ENCODE results near the gene NLGN4Y. TPM values are rescaled to one million over a fixed set of nuclear protein-coding genes. Genes with fewer than 3 reads are reported as not detected.
A peak's percentile ranks its signal among the peaks of the same experiment; 100 is the strongest.

NLGN4Y gene
- total and polyA plus RNA-seq, 2 of the 13 experiments (the other 11 are each of a cell fraction or from before 2014, with no cell fraction given) = 6.0 to 16.5 TPM

DNA sequence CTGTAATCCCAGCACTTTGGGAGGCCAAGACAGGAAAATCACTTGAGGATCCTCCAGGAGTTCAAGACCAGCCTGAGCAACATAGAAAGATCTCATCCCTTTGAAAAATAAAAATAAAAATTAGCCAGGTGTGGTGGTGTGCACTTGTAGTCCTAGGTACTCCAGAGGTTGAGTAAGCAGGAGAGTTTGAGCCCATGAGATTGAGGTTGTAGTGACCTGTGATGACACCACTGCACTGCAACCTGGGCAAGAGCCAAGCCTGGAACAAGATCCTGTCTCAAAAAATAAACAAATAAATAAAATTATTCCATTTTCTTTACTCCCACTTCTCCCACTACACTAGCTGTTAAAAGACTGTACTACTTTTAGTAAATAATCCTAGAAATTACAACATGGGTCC, 231.2 kb downstream of the NLGN4Y start (continued):
- TF ChIP-seq, protein P1, sequence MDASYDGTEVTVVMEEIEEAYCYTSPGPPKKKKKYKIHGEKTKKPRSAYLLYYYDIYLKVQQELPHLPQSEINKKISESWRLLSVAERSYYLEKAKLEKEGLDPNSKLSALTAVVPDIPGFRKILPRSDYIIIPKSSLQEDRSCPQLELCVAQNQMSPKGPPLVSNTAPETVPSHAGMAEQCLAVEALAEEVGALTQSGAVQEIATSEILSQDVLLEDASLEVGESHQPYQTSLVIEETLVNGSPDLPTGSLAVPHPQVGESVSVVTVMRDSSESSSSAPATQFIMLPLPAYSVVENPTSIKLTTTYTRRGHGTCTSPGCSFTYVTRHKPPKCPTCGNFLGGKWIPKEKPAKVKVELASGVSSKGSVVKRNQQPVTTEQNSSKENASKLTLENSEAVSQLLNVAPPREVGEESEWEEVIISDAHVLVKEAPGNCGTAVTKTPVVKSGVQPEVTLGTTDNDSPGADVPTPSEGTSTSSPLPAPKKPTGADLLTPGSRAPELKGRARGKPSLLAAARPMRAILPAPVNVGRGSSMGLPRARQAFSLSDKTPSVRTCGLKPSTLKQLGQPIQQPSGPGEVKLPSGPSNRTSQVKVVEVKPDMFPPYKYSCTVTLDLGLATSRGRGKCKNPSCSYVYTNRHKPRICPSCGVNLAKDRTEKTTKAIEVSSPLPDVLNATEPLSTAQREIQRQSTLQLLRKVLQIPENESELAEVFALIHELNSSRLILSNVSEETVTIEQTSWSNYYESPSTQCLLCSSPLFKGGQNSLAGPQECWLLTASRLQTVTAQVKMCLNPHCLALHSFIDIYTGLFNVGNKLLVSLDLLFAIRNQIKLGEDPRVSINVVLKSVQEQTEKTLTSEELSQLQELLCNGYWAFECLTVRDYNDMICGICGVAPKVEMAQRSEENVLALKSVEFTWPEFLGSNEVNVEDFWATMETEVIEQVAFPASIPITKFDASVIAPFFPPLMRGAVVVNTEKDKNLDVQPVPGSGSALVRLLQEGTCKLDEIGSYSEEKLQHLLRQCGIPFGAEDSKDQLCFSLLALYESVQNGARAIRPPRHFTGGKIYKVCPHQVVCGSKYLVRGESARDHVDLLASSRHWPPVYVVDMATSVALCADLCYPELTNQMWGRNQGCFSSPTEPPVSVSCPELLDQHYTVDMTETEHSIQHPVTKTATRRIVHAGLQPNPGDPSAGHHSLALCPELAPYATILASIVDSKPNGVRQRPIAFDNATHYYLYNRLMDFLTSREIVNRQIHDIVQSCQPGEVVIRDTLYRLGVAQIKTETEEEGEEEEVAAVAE (CRISPR knock-in tag; IDR thresholded peaks at IDR 0.05; ENCODE audit: borderline replicate concordance) = no peak
- TF ChIP-seq ZNF792 (CRISPR knock-in tag; IDR thresholded peaks at IDR 0.05) = no peak
- no peak for TF ChIP-seq ZFY (CRISPR knock-in tag; IDR thresholded peaks at IDR 0.05)
- no peak for TF ChIP-seq ZNF3 (CRISPR knock-in tag; IDR thresholded peaks at IDR 0.05)
- TF ChIP-seq SALL1 (CRISPR knock-in tag; IDR thresholded peaks at IDR 0.05) = no peak
- no peak for TF ChIP-seq ZFYVE20 (CRISPR knock-in tag; IDR thresholded peaks at IDR 0.05; ENCODE audit: borderline replicate concordance, low read depth)

DNA sequence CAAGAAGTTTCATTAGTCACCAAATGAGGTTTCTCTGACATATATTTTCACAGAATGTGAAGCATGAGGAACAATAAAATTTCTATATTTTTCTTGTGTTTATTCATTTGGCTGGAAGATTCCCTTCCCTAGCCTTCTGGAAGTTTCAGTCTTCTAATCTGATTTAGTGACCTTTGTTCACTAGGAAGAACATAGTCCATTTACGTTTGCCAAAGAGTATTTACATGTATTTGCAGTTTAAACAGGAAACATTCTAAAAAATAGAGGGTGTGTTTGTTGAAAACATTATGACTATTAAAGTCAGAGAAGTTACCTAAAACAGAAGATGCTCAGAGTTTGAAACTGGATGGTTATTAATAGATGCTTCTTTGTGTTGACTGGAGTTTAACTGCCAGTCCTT, 238.6 kb downstream of the NLGN4Y start:
- no peak overlapping the region for H3K9ac ChIP-seq (ENCODE audit: insufficient read depth, low read depth, low read length)
- BruUV-seq (replicated peaks) = no TSS peak
- H2AFZ ChIP-seq (ENCODE audit: low read length) = no peak overlapping the region
- ChIA-PET CTCF (ENCODE audit: low intra/inter-chr PET ratio, low total read pairs) (no interaction called here), POLR2A (no interaction called here)
- no peaks in the 10 kb centered on the region for H3K79me2 ChIP-seq (ENCODE audit: insufficient read depth, low read length)
- no peaks in the 10 kb centered on the region for H3K36me3 ChIP-seq (replicated peaks in 1 of 2; ENCODE audit: control insufficient read depth in 1 of 2, insufficient read depth in 2 of 2, low read length in 2 of 2)
- FAIRE-seq (no peak), ATAC-seq (peak; percentile 32; the same call in 1 of the 3 replicates), DNase-seq (ENCODE audit: low spot score) (peak; percentile 9)
- H3K4me1 ChIP-seq (ENCODE audit: insufficient read depth, low read length) = peaks cover 29% of the 10 kb centered on the region
- H4K20me1 ChIP-seq (ENCODE audit: insufficient read depth, low read length) = no peaks in the 10 kb centered on the region
- H3K27me3 ChIP-seq (ENCODE audit: control insufficient read depth in 1 of 2, insufficient read depth in 2 of 2, low read length in 2 of 2) = no peaks in the 10 kb centered on the region
- no peak overlapping the region for H3K4me3 ChIP-seq (replicated peaks in 1 of 3; ENCODE audit: insufficient read depth in 1 of 3, low read depth in 2 of 3, low read length in 3 of 3)
- 0% methylated on average over 1 of the region's 1 CpG for WGBS (ENCODE audit: low lambda C conversion rate)
- intact Hi-C loops (cut with micrococcal nuclease; ENCODE audit: unreplicated experiment) = loop anchor here (10.0 kb wide), 1 partner anchor 138 kb away; no protein-coding TSS in a partner anchor
- in situ Hi-C loops (cut with HindIII; ENCODE audit: extremely low pct_ligation_motif_present, low pct_unique_long_range_greater_than_20kb) = no loop called here
- no peaks in the 10 kb centered on the region for H3K9me3 ChIP-seq (ENCODE audit: low read length)
- H3K27ac ChIP-seq (ENCODE audit: extremely low read length, insufficient read depth, low read length) = no peak overlapping the region
- H3K4me2 ChIP-seq (ENCODE audit: low read depth, low read length) = no peak overlapping the region
- TF ChIP-seq, protein P2, sequence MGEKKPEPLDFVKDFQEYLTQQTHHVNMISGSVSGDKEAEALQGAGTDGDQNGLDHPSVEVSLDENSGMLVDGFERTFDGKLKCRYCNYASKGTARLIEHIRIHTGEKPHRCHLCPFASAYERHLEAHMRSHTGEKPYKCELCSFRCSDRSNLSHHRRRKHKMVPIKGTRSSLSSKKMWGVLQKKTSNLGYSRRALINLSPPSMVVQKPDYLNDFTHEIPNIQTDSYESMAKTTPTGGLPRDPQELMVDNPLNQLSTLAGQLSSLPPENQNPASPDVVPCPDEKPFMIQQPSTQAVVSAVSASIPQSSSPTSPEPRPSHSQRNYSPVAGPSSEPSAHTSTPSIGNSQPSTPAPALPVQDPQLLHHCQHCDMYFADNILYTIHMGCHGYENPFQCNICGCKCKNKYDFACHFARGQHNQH (CRISPR knock-in tag; IDR thresholded peaks at IDR 0.05) = no peak
- TF ChIP-seq HNF4A (CRISPR knock-in tag; IDR thresholded peaks at IDR 0.05) (peak; percentile 41), RFXANK (CRISPR knock-in tag; IDR thresholded peaks at IDR 0.05) (no peak)
- TF ChIP-seq, protein P3, sequence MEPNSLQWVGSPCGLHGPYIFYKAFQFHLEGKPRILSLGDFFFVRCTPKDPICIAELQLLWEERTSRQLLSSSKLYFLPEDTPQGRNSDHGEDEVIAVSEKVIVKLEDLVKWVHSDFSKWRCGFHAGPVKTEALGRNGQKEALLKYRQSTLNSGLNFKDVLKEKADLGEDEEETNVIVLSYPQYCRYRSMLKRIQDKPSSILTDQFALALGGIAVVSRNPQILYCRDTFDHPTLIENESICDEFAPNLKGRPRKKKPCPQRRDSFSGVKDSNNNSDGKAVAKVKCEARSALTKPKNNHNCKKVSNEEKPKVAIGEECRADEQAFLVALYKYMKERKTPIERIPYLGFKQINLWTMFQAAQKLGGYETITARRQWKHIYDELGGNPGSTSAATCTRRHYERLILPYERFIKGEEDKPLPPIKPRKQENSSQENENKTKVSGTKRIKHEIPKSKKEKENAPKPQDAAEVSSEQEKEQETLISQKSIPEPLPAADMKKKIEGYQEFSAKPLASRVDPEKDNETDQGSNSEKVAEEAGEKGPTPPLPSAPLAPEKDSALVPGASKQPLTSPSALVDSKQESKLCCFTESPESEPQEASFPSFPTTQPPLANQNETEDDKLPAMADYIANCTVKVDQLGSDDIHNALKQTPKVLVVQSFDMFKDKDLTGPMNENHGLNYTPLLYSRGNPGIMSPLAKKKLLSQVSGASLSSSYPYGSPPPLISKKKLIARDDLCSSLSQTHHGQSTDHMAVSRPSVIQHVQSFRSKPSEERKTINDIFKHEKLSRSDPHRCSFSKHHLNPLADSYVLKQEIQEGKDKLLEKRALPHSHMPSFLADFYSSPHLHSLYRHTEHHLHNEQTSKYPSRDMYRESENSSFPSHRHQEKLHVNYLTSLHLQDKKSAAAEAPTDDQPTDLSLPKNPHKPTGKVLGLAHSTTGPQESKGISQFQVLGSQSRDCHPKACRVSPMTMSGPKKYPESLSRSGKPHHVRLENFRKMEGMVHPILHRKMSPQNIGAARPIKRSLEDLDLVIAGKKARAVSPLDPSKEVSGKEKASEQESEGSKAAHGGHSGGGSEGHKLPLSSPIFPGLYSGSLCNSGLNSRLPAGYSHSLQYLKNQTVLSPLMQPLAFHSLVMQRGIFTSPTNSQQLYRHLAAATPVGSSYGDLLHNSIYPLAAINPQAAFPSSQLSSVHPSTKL (CRISPR knock-in tag; IDR thresholded peaks at IDR 0.05) = 0 out of 2 replicates have a peak, but pooled peaks have one; percentile 38
- TF ChIP-seq, protein P4, sequence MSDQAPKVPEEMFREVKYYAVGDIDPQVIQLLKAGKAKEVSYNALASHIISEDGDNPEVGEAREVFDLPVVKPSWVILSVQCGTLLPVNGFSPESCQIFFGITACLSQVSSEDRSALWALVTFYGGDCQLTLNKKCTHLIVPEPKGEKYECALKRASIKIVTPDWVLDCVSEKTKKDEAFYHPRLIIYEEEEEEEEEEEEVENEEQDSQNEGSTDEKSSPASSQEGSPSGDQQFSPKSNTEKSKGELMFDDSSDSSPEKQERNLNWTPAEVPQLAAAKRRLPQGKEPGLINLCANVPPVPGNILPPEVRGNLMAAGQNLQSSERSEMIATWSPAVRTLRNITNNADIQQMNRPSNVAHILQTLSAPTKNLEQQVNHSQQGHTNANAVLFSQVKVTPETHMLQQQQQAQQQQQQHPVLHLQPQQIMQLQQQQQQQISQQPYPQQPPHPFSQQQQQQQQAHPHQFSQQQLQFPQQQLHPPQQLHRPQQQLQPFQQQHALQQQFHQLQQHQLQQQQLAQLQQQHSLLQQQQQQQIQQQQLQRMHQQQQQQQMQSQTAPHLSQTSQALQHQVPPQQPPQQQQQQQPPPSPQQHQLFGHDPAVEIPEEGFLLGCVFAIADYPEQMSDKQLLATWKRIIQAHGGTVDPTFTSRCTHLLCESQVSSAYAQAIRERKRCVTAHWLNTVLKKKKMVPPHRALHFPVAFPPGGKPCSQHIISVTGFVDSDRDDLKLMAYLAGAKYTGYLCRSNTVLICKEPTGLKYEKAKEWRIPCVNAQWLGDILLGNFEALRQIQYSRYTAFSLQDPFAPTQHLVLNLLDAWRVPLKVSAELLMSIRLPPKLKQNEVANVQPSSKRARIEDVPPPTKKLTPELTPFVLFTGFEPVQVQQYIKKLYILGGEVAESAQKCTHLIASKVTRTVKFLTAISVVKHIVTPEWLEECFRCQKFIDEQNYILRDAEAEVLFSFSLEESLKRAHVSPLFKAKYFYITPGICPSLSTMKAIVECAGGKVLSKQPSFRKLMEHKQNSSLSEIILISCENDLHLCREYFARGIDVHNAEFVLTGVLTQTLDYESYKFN (CRISPR knock-in tag; conservative IDR thresholded peaks at IDR 0.05) = peak; percentile 51; the same call in 1 of the 2 replicates

Measured in HepG2 (cell line).